GM18868 (cell line): ENCODE data around the gene THRA.

Experiments used
- ATAC-seq: cut with Tn5 transposase; IDR thresholded peaks from one replicate; pipeline ENCODE4 v1.9.1; 2021; ENCODE audit warnings: mild to moderate bottlenecking, moderate library complexity; ENCODE audit not compliant: unreplicated experiment

Gene THRA

GRCh38 chr17:40064971-40065768 is 2.4 kb downstream of the THRA start:
- ATAC-seq: no peak

- no peak for ATAC-seq
Observed at GRCh38 chr17:40065769-40066510, 3.2 kb downstream of the THRA start.

- ATAC-seq: no peak
Observed at GRCh38 chr17:40067710-40068109, 4.9 kb downstream of the THRA start.

GRCh38 chr17:40068129-40068581 is 5.4 kb downstream of the THRA start:
- no peak for ATAC-seq

- ATAC-seq: no peak
Observed at GRCh38 chr17:40068584-40068916, 5.8 kb downstream of the THRA start.

GRCh38 chr17:40068917-40069750 is 6.4 kb downstream of the THRA start:
- ATAC-seq: no peak

- no peak for ATAC-seq
Observed at GRCh38 chr17:40069751-40070708, 7.3 kb downstream of the THRA start.

- ATAC-seq: no peak
Observed at GRCh38 chr17:40070709-40071312, 8.0 kb downstream of the THRA start.

GRCh38 chr17:40071313-40072039 is 8.7 kb downstream of the THRA start:
- ATAC-seq: no peak

GRCh38 chr17:40072040-40072734 is 9.4 kb downstream of the THRA start:
- no peak for ATAC-seq

GRCh38 chr17:40072735-40073346 is 10.1 kb downstream of the THRA start:
- no peak for ATAC-seq

GRCh38 chr17:40073454-40074174 is 10.8 kb downstream of the THRA start:
- no peak for ATAC-seq

GRCh38 chr17:40074175-40074512 is 11.4 kb downstream of the THRA start:
- ATAC-seq: no peak

GRCh38 chr17:40074871-40075200 is 12.1 kb downstream of the THRA start:
- no peak for ATAC-seq

- ATAC-seq: no peak
Observed at GRCh38 chr17:40075201-40075941, 12.6 kb downstream of the THRA start.

GRCh38 chr17:40075942-40076498 is 13.3 kb downstream of the THRA start:
- ATAC-seq: no peak

- no peak for ATAC-seq
Observed at GRCh38 chr17:40076591-40076990, 13.8 kb downstream of the THRA start.
